ENCODE results near the gene KAZN.

The KAZN gene

DNA sequence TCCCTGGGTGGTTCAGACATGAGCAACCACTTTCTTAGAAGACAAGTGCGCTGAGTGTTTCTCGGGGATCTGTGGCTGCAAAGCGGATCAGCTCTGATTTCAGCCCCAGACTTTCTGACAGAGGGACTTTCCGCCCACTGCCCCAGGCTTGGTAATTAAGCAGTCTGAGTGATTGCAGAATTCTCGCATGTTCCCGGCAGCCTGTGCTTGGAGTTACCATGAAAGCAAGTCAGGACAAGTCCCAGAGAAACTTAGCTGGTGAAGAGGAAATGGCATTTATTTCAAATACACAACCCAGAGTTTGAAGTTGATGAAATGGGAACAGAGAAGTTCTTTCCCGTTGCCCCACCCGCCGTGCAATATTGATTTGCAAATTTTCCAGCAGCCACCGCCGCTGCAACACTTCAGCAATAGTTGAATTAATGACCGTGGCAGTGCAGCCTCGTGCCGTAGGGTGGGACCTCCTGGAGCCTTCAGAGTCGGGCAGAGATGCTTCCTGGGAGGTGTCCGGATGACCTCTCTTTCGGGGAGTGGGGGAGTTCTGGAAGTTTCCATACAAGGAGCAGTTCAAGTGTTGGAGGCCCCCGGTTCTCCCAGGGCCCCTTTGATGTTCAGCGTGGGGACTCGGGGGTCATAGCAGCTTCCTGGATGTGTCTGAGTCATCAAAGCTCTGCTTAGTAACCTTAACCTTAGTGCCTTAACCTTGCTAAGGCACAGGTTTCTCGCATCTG is 134.7 kb downstream of the KAZN start:
- no peaks in the 10 kb centered on the region for H3K4me1 ChIP-seq (ENCODE audit: control insufficient read depth, insufficient read depth, low read length)
- ChIA-PET POLR2A (no interaction called here), CTCF (interaction anchor here (0.7 to 1.3 kb wide), 4 partner anchors 61 to 374 kb away, joined by 3 read pairs; no protein-coding TSS in a partner anchor)
- peak overlapping the region; percentile 3; the same call in 1 of the 2 replicates for H3K27ac ChIP-seq (ENCODE audit: extremely low read depth, low read depth, low read length)
- TF ChIP-seq ZNF211 (tag by site-specific recombination; IDR thresholded peaks at IDR 0.05; ENCODE audit: low read depth): no peak
- peak; percentile 80 for TF ChIP-seq TCF7L2 (IDR thresholded peaks at IDR 0.05; ENCODE audit: borderline replicate concordance, low read depth, low read length)
- TF ChIP-seq ZIC2 (tag by site-specific recombination; IDR thresholded peaks at IDR 0.05): peak; percentile 67
- TF ChIP-seq TRIM28 (IDR thresholded peaks at IDR 0.05; ENCODE audit: borderline replicate concordance, low read length): peak; percentile 47; the same call in 1 of the 2 replicates
- TF ChIP-seq, protein P1, sequence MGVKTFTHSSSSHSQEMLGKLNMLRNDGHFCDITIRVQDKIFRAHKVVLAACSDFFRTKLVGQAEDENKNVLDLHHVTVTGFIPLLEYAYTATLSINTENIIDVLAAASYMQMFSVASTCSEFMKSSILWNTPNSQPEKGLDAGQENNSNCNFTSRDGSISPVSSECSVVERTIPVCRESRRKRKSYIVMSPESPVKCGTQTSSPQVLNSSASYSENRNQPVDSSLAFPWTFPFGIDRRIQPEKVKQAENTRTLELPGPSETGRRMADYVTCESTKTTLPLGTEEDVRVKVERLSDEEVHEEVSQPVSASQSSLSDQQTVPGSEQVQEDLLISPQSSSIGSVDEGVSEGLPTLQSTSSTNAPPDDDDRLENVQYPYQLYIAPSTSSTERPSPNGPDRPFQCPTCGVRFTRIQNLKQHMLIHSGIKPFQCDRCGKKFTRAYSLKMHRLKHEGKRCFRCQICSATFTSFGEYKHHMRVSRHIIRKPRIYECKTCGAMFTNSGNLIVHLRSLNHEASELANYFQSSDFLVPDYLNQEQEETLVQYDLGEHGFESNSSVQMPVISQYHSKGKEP (tag by site-specific recombination; IDR thresholded peaks at IDR 0.05): peak; percentile 89
- TF ChIP-seq GLIS2 (tag by site-specific recombination; IDR thresholded peaks at IDR 0.05): no peak
- peak; percentile 46; the same call in 1 of the 2 replicates for TF ChIP-seq SP7 (tag by site-specific recombination; IDR thresholded peaks at IDR 0.05)
- peak; percentile 37; the same call in 1 of the 2 replicates for TF ChIP-seq ZBTB17 (tag by site-specific recombination; IDR thresholded peaks at IDR 0.05)
- TF ChIP-seq, protein P2, sequence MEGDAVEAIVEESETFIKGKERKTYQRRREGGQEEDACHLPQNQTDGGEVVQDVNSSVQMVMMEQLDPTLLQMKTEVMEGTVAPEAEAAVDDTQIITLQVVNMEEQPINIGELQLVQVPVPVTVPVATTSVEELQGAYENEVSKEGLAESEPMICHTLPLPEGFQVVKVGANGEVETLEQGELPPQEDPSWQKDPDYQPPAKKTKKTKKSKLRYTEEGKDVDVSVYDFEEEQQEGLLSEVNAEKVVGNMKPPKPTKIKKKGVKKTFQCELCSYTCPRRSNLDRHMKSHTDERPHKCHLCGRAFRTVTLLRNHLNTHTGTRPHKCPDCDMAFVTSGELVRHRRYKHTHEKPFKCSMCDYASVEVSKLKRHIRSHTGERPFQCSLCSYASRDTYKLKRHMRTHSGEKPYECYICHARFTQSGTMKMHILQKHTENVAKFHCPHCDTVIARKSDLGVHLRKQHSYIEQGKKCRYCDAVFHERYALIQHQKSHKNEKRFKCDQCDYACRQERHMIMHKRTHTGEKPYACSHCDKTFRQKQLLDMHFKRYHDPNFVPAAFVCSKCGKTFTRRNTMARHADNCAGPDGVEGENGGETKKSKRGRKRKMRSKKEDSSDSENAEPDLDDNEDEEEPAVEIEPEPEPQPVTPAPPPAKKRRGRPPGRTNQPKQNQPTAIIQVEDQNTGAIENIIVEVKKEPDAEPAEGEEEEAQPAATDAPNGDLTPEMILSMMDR (tag by site-specific recombination; IDR thresholded peaks at IDR 0.05): no peak
- TF ChIP-seq ZFHX2 (tag by site-specific recombination; conservative IDR thresholded peaks at IDR 0.05): 0 out of 2 replicates have a peak, but pooled peaks have one; percentile 21
- TF ChIP-seq, protein P3, sequence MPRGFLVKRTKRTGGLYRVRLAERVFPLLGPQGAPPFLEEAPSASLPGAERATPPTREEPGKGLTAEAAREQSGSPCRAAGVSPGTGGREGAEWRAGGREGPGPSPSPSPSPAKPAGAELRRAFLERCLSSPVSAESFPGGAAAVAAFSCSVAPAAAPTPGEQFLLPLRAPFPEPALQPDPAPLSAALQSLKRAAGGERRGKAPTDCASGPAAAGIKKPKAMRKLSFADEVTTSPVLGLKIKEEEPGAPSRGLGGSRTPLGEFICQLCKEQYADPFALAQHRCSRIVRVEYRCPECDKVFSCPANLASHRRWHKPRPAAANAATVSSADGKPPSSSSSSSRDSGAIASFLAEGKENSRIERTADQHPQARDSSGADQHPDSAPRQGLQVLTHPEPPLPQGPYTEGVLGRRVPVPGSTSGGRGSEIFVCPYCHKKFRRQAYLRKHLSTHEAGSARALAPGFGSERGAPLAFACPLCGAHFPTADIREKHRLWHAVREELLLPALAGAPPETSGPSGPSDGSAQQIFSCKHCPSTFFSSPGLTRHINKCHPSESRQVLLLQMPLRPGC (tag by site-specific recombination; IDR thresholded peaks at IDR 0.05): no peak
- TF ChIP-seq, protein P4, sequence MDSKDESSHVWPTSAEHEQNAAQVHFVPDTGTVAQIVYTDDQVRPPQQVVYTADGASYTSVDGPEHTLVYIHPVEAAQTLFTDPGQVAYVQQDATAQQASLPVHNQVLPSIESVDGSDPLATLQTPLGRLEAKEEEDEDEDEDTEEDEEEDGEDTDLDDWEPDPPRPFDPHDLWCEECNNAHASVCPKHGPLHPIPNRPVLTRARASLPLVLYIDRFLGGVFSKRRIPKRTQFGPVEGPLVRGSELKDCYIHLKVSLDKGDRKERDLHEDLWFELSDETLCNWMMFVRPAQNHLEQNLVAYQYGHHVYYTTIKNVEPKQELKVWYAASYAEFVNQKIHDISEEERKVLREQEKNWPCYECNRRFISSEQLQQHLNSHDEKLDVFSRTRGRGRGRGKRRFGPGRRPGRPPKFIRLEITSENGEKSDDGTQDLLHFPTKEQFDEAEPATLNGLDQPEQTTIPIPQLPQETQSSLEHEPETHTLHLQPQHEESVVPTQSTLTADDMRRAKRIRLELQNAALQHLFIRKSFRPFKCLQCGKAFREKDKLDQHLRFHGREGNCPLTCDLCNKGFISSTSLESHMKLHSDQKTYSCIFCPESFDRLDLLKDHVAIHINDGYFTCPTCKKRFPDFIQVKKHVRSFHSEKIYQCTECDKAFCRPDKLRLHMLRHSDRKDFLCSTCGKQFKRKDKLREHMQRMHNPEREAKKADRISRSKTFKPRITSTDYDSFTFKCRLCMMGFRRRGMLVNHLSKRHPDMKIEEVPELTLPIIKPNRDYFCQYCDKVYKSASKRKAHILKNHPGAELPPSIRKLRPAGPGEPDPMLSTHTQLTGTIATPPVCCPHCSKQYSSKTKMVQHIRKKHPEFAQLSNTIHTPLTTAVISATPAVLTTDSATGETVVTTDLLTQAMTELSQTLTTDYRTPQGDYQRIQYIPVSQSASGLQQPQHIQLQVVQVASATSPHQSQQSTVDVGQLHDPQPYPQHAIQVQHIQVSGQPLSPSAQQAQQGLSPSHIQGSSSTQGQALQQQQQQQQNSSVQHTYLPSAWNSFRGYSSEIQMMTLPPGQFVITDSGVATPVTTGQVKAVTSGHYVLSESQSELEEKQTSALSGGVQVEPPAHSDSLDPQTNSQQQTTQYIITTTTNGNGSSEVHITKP (tag by site-specific recombination; IDR thresholded peaks at IDR 0.05): peak; percentile 51; the same call in 1 of the 2 replicates
- TF ChIP-seq, protein P5, sequence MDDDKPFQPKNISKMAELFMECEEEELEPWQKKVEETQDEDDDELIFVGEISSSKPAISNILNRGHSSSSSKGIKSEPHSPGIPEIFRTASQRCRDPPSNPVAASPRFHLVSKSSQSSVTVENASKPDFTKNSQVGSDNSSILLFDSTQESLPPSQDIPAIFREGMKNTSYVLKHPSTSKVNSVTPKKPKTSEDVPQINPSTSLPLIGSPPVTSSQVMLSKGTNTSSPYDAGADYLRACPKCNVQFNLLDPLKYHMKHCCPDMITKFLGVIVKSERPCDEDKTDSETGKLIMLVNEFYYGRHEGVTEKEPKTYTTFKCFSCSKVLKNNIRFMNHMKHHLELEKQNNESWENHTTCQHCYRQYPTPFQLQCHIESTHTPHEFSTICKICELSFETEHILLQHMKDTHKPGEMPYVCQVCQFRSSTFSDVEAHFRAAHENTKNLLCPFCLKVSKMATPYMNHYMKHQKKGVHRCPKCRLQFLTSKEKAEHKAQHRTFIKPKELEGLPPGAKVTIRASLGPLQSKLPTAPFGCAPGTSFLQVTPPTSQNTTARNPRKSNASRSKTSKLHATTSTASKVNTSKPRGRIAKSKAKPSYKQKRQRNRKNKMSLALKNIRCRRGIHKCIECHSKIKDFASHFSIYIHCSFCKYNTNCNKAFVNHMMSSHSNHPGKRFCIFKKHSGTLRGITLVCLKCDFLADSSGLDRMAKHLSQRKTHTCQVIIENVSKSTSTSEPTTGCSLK (tag by site-specific recombination; IDR thresholded peaks at IDR 0.05): no peak
- TF ChIP-seq ZBTB20 (tag by site-specific recombination; IDR thresholded peaks at IDR 0.05): peak; percentile 56
- no peak for TF ChIP-seq HOXC10 (CRISPR knock-in tag; IDR thresholded peaks at IDR 0.05)
- no peaks in the 10 kb centered on the region for H3K36me3 ChIP-seq (ENCODE audit: control insufficient read depth in 2 of 2, insufficient read depth in 1 of 2, low read length in 2 of 2)
- H3K9me3 ChIP-seq (ENCODE audit: control insufficient read depth, insufficient read depth, low read depth, low read length): no peaks in the 10 kb centered on the region
- no peak overlapping the region for H3K4me3 ChIP-seq (ENCODE audit: low read depth, low read length)

Data from HEK293 (cell line).